K562 (cell line): Measurements from ENCODE around the gene IFFO2. TPM values are rescaled to one million over a fixed set of nuclear protein-coding genes. Genes with fewer than 3 reads are reported as not detected.

Experiments
- ATAC-seq: fragments of 200-7000 bp; cut with Tn5 transposase; 3 replicates; pipeline ENCODE4 v1.9.1; 2020; ENCODE audit warnings: moderate library complexity
- BruUV-seq: library from RNA; stranded (reverse); fragments of 400-500 nt; replicated peaks from 2 replicates; lab custom pipeline; 2021; lab: Mats Ljungman, UMichigan
- CTCF ChIA-PET: fragments of 300-600 bp; formaldehyde crosslinking; extraction: SDS; loops from one replicate; lab custom pipeline; 2021; ENCODE audit warnings: low intra/inter-chr PET ratio; lab: Yijun Ruan, JAX
- POLR2A ChIA-PET: fragments of 300-600, 350-650 bp; sonication (Branson Sonifier 250); formaldehyde crosslinking; extraction: SDS; loops from one replicate; lab custom pipeline; 2021; ENCODE audit warnings: antibody characterized with exemption, inconsistent platforms; lab: Yijun Ruan, JAX
- DNase-seq, 4 experiments: peaks; one replicate each; pipeline versions ENCODE4 v3.0.0 to v3.0.0-alpha.2; 2011 to 2018; ENCODE audit warnings: low spot score in 3 of 4, mixed read lengths in 3 of 4; ENCODE audit errors: extremely low read depth in 1 of 4
- FAIRE-seq: peaks from 2 replicates; lab custom pipeline; 2011; peaks lifted over from hg19 to GRCh38; lab: Jason Lieb, UNC
- H2AFZ ChIP-seq: 2 replicates; pipeline ENCODE4 v1.6.0; 2011; ENCODE audit warnings: low read depth, low read length, control low read depth, inconsistent platforms
- H3K27ac ChIP-seq: fragments of 200-600 bp; 3 replicates; pipeline ENCODE4 v1.8.0; 2011; ENCODE audit warnings: low read depth, mild to moderate bottlenecking, control low read depth, inconsistent platforms, low read length, moderate library complexity, mixed read lengths; ENCODE audit errors: extremely low read depth
- H3K27me3 ChIP-seq, 2 experiments: fragments of 300-600 bp in 1 of 2; 2 replicates in 1 of 2; 3 replicates in 1 of 2; pipeline versions ENCODE4 v1.6.0 to v1.8.0; 2011; ENCODE audit warnings: inconsistent platforms in 2 of 2, low read length in 2 of 2, mild to moderate bottlenecking in 1 of 2, mixed read lengths in 1 of 2, moderate library complexity in 1 of 2; ENCODE audit not compliant: control insufficient read depth in 2 of 2, insufficient read depth in 2 of 2
- H3K36me3 ChIP-seq: fragments of 300-600 bp; 3 replicates; pipeline ENCODE4 v1.8.0; 2011; ENCODE audit warnings: mild to moderate bottlenecking, low read length, inconsistent platforms; ENCODE audit not compliant: control insufficient read depth, insufficient read depth
- H3K4me1 ChIP-seq, 2 experiments: fragments of 200-600 bp in 1 of 2; replicated peaks in 1 of 2; 2 replicates in 1 of 2; 3 replicates in 1 of 2; pipeline versions ENCODE4 v1.5.1 to v1.8.0; 2011; ENCODE audit warnings: inconsistent platforms in 2 of 2, low read length in 2 of 2, mild to moderate bottlenecking in 1 of 2, mixed read lengths in 1 of 2, moderate library complexity in 1 of 2; ENCODE audit not compliant: control insufficient read depth in 2 of 2, insufficient read depth in 2 of 2
- H3K4me2 ChIP-seq: 2 replicates; pipeline ENCODE4 v1.6.1; 2011; ENCODE audit warnings: low read length, control low read depth, inconsistent platforms, mixed read lengths; ENCODE audit not compliant: insufficient read depth
- H3K4me3 ChIP-seq: fragments of 200-600 bp; sonication (generic), shearing (Covaris generic); 2 replicates; pipeline ENCODE4 v1.5.1; 2016; ENCODE audit warnings: control low read depth, inconsistent platforms
- H3K79me2 ChIP-seq: fragments of 200-600 bp; 3 replicates; pipeline ENCODE4 v1.8.0; 2011; ENCODE audit warnings: low read length, inconsistent platforms; ENCODE audit not compliant: control insufficient read depth, insufficient read depth
- H3K9ac ChIP-seq, 2 experiments: 2 replicates each; pipeline versions ENCODE4 v1.6.0 to v1.6.1; 2011; ENCODE audit warnings: low read depth in 2 of 2, low read length in 2 of 2, control low read depth in 1 of 2, inconsistent platforms in 1 of 2, mild to moderate bottlenecking in 1 of 2, mixed read lengths in 1 of 2; ENCODE audit not compliant: insufficient read depth in 1 of 2
- H3K9me1 ChIP-seq: one replicate; pipeline ENCODE4 v1.6.0; 2011; ENCODE audit warnings: inconsistent platforms, mild to moderate bottlenecking, low read length, moderate library complexity; ENCODE audit not compliant: control insufficient read depth, insufficient read depth
- H3K9me3 ChIP-seq: replicated peaks from 2 replicates; pipeline ENCODE4 v1.5.1; 2011; ENCODE audit warnings: low read depth, low read length, inconsistent platforms; ENCODE audit not compliant: control insufficient read depth, insufficient read depth
- H4K20me1 ChIP-seq: replicated peaks from 2 replicates; pipeline ENCODE4 v1.6.1; 2011; ENCODE audit warnings: low read length, inconsistent platforms, mixed read lengths; ENCODE audit not compliant: control insufficient read depth, insufficient read depth
- ARID4B ChIP-seq: sonication (generic); formaldehyde crosslinking; IDR thresholded peaks from 2 replicates; pipeline ENCODE4 v1.8.0; 2022; ENCODE audit warnings: mild to moderate bottlenecking, missing genetic modification reagents
- CBFB ChIP-seq: sonication (generic); formaldehyde crosslinking; IDR thresholded peaks from 2 replicates; pipeline ENCODE4 v1.4.0; 2020; ENCODE audit warnings: mild to moderate bottlenecking, missing genetic modification reagents
- CCAR2 ChIP-seq: fragments of 200-400 bp; formaldehyde crosslinking; IDR thresholded peaks from 2 replicates; pipeline ENCODE4 v1.6.1; 2017; ENCODE audit warnings: mild to moderate bottlenecking, low read depth, low read length
- CHD4 ChIP-seq: fragments of 200-600 bp; sonication (generic); IDR thresholded peaks from 3 replicates; pipeline ENCODE4 v1.6.1; 2012; ENCODE audit warnings: low read depth, mild to moderate bottlenecking, mixed read lengths, low read length, inconsistent platforms; ENCODE audit not compliant: insufficient read depth, insufficient replicate concordance, poor library complexity, severe bottlenecking
- CREB1 ChIP-seq, 2 experiments: sonication (generic) in 1 of 2; formaldehyde crosslinking in 1 of 2; IDR thresholded peaks; 2 replicates each; pipeline versions ENCODE4 v1.6.1 to v1.8.0; 2012 to 2022; ENCODE audit warnings: inconsistent platforms in 1 of 2, mild to moderate bottlenecking in 1 of 2, missing genetic modification reagents in 1 of 2, moderate library complexity in 1 of 2
- EGR1 ChIP-seq: fragments of 450-650 bp; conservative IDR thresholded peaks from 2 replicates; pipeline ENCODE4 v1.6.1; 2017; ENCODE audit warnings: mild to moderate bottlenecking
- FOXM1 ChIP-seq, 2 experiments: fragments of 450-650 bp in 1 of 2; sonication (generic) in 1 of 2; formaldehyde crosslinking in 1 of 2; IDR thresholded peaks; 2 replicates each; pipeline versions ENCODE4 v1.6.1 to v1.9.0; 2017 to 2022; ENCODE audit warnings: low read depth in 2 of 2, mild to moderate bottlenecking in 2 of 2, missing genetic modification reagents in 1 of 2, moderate library complexity in 1 of 2
- JUN ChIP-seq, 2 experiments: sonication (generic) in 1 of 2; formaldehyde crosslinking in 1 of 2; IDR thresholded peaks; 2 replicates each; pipeline versions ENCODE4 v1.6.1 to v1.8.0; 2012 to 2022; ENCODE audit warnings: borderline replicate concordance in 2 of 2, mild to moderate bottlenecking in 2 of 2, improper control_type of control experiment in 1 of 2, low read depth in 1 of 2, low read length in 1 of 2, missing genetic modification reagents in 1 of 2
- NR4A1 ChIP-seq, 2 experiments: fragments of 250-450 bp in 1 of 2; fragments of 450-650 bp in 1 of 2; sonication (Bioruptor Pico) in 1 of 2; IDR thresholded peaks; 2 replicates each; pipeline versions ENCODE4 v1.4.0 to v1.6.1; 2016 to 2020; ENCODE audit warnings: mild to moderate bottlenecking in 2 of 2, missing compliant biosample characterization in 1 of 2, missing genetic modification characterization in 1 of 2, moderate library complexity in 1 of 2
- NRF1 ChIP-seq, 2 experiments: fragments of 450-650 bp; IDR thresholded peaks in 1 of 2; conservative IDR thresholded peaks in 1 of 2; 2 replicates each; pipeline ENCODE4 v1.6.1; 2014; ENCODE audit warnings: mild to moderate bottlenecking in 2 of 2
- PCBP1 ChIP-seq: fragments of 200-400 bp; formaldehyde crosslinking; IDR thresholded peaks from 2 replicates; pipeline ENCODE4 v1.6.1; 2018; ENCODE audit warnings: mild to moderate bottlenecking, low read depth, low read length; ENCODE audit not compliant: poor library complexity, severe bottlenecking
- SAFB ChIP-seq: fragments of 200-400 bp; formaldehyde crosslinking; IDR thresholded peaks from 2 replicates; pipeline ENCODE4 v1.6.1; 2017; ENCODE audit warnings: low read depth, low read length, borderline replicate concordance
- THAP7 ChIP-seq: fragments of 250-450 bp; sonication (Bioruptor Pico); IDR thresholded peaks from 2 replicates; pipeline ENCODE4 v1.5.0; 2021
- ZFX ChIP-seq: sonication (generic); formaldehyde crosslinking; IDR thresholded peaks from 2 replicates; pipeline ENCODE4 v1.8.0; 2022; ENCODE audit warnings: mild to moderate bottlenecking, missing genetic modification reagents, moderate library complexity
- ZNF347 ChIP-seq: fragments of 450-650 bp; formaldehyde crosslinking; IDR thresholded peaks from 2 replicates; pipeline ENCODE4 v1.4.0; 2020; ENCODE audit warnings: low read depth, mild to moderate bottlenecking, moderate library complexity
- WGBS: fragments of 100-300 bp; shearing (Covaris generic); methylation state at CpG from one replicate; pipeline ENCODE4 v1.1.6; 2016; ENCODE audit warnings: low coverage, mixed read lengths; ENCODE audit not compliant: insufficient coverage; ENCODE audit errors: missing lambda C conversion rate; 5-methylcytosine and 5-hydroxymethylcytosine counted together
- in situ Hi-C: fragments of 300-500 bp; cut with MboI; formaldehyde crosslinking; loops from 4 replicates; pipeline ENCODE4 v1.15.0; 2018; ENCODE audit warnings: inconsistent platforms, mixed read lengths
- intact Hi-C: fragments of 100-400 bp; cut with micrococcal nuclease; formaldehyde crosslinking; loops from 2 replicates; pipeline ENCODE4 v1.14.2; 2022
- polyA plus RNA-seq, 8 experiments: library from polyadenylated mRNA; depleted of rRNA in 4 of 8; stranded (reverse) in 5 of 8; unstranded in 3 of 8; fragments of >200 nt; fragmentation: Nextera tagmentation in 2 of 8; fragmentation: Illumina TruSeq in 1 of 8; extraction: Ambion mirVana in 2 of 8; extraction: Trizol in 1 of 8; gene quantifications; 2 replicates each; pipeline versions ENCODE4 v1.2.1 to v1.2.3, GENCODE V29; 2011 to 2014; ENCODE audit warnings: inconsistent platforms in 1 of 8, missing spikeins in 1 of 8
- total RNA-seq, 7 experiments: library from RNA; depleted of rRNA in 6 of 7; stranded (reverse); fragments of >200 nt in 6 of 7; fragmentation: Illumina TruSeq in 2 of 7; extraction: Trizol in 2 of 7; gene quantifications; 2 replicates each; pipeline versions ENCODE4 v1.2.1 to v1.2.3, GENCODE V29; 2011 to 2021; ENCODE audit warnings: low replicate concordance in 1 of 7

The IFFO2 gene
- total and polyA plus RNA-seq, 9 of the 15 experiments (the other 6 are each of a cell fraction or from before 2014, with no cell fraction given), result 0.15 to 1.0 (median 0.44) TPM; not detected in 2

GRCh38 chr1:18957136-18957521 is 653 bp upstream of the IFFO2 start:
- DNase-seq (peak in 2 of 4 experiments; percentile 35 to 37), ATAC-seq (peak; percentile 2; the same call in 2 of the 3 replicates), FAIRE-seq (no peak)
- Histone ChIP-seq H3K79me2 (no peaks in the 10 kb centered on the region), H3K9me1 (no peaks in the 10 kb centered on the region), H3K9me3 (no peaks in the 10 kb centered on the region), H3K9ac (peak overlapping the region in 1 of 2 experiments; percentile 91; a peak in 2 of 4 replicates), H3K27ac (no peak overlapping the region), H3K4me3 (peak overlapping the region; percentile 40), H3K27me3 (peaks cover 54 to 67% of the 10 kb centered on the region in 2 experiments), H3K4me1 (peaks cover 0 to 22% of the 10 kb centered on the region in 2 experiments; a peak in 4 of 5 replicates), H3K36me3 (no peaks in the 10 kb centered on the region), H4K20me1 (peaks cover 29% of the 10 kb centered on the region; the same call in 1 of the 2 replicates), H3K4me2 (peak overlapping the region; percentile 72), H2AFZ (peak overlapping the region; percentile 83)
- 7% methylated on average over 27 of the region's 27 CpGs for WGBS
- CTCF ChIA-PET, result no interaction called here
- POLR2A ChIA-PET, result interaction anchor here (0.5 to 0.6 kb wide), 2 partner anchors 136 to 296 kb away, joined by 3 to 4 read pairs; no protein-coding TSS in a partner anchor
- no TSS peak for BruUV-seq
- in situ Hi-C loops, result no loop called here
- TF ChIP-seq CREB1 (IDR thresholded peaks at IDR 0.05) (no peak), CREB1 (CRISPR knock-in tag; IDR thresholded peaks at IDR 0.05) (peak; percentile 40; the same call in 1 of the 2 replicates), SAFB (peak; percentile 1; the same call in 1 of the 2 replicates), THAP7 (CRISPR knock-in tag) (0 out of 2 replicates have a peak, but pooled peaks have one; percentile 29), ARID4B (CRISPR knock-in tag) (peak; percentile 41; the same call in 1 of the 2 replicates), NRF1 (conservative IDR thresholded peaks at IDR 0.05 in 1 of 2, IDR thresholded peaks at IDR 0.05 in 1 of 2) (0 out of 4 replicates have a peak, but pooled peaks of 1 of the 2 experiments have one; percentile 4), EGR1 (0 out of 2 replicates have a peak, but pooled peaks have one; percentile 1), CHD4 (peak; percentile 55), CBFB (CRISPR knock-in tag) (peak; percentile 83), ZNF347 (CRISPR knock-in tag) (no peak), FOXM1 (IDR thresholded peaks at IDR 0.05; ENCODE audit: low read depth) (no peak), FOXM1 (CRISPR knock-in tag; IDR thresholded peaks at IDR 0.05; ENCODE audit: low read depth) (0 out of 2 replicates have a peak, but pooled peaks have one; percentile 46), ZFX (CRISPR knock-in tag) (0 out of 2 replicates have a peak, but pooled peaks have one; percentile 2), JUN (IDR thresholded peaks at IDR 0.05; ENCODE audit: borderline replicate concordance, low read depth, low read length) (no peak), JUN (CRISPR knock-in tag; IDR thresholded peaks at IDR 0.05; ENCODE audit: borderline replicate concordance) (peak; percentile 64; the same call in 1 of the 2 replicates), NR4A1 (CRISPR knock-in tag; IDR thresholded peaks at IDR 0.05) (no peak), NR4A1 (tag; IDR thresholded peaks at IDR 0.05) (no peak), CCAR2 (no peak), PCBP1 (peak; percentile 43)
- intact Hi-C loops, result no loop called here
